Esophagus muscularis mucosa (tissue), 3 donors: Measurements from ENCODE around the gene SPAAR.
"Not testable (repeated sequence)": the region's sequence is repeated elsewhere in the genome, so short reads cannot be mapped to it uniquely, and the experiment has no call there.

Experiments used
- POLR2A ChIP-seq: fragments of 450-650 bp; IDR thresholded peaks from one replicate; pipeline ENCODE4 v1.6.1; 2017; ENCODE audit warnings: antibody characterized with exemption, moderate library complexity, mild to moderate bottlenecking, low read depth
- POLR2AphosphoS5 ChIP-seq, 2 donors: sonication (generic); formaldehyde crosslinking; IDR thresholded peaks; one replicate each; pipeline ENCODE4 v1.6.1; 2017; ENCODE audit warnings: antibody characterized with exemption in 2 of 2
- TF ChIP-seq, protein P1 (sequence below), 3 experiments: fragments of 200-600 bp in 2 of 3; fragments of 450-650 bp in 1 of 3; sonication (generic) in 2 of 3; IDR thresholded peaks; one replicate each; pipeline ENCODE4 v1.5.1; 2017 to 2019; ENCODE audit warnings: antibody characterized with exemption in 3 of 3, mild to moderate bottlenecking in 2 of 3, moderate library complexity in 1 of 3

- TF ChIP-seq, protein P1, sequence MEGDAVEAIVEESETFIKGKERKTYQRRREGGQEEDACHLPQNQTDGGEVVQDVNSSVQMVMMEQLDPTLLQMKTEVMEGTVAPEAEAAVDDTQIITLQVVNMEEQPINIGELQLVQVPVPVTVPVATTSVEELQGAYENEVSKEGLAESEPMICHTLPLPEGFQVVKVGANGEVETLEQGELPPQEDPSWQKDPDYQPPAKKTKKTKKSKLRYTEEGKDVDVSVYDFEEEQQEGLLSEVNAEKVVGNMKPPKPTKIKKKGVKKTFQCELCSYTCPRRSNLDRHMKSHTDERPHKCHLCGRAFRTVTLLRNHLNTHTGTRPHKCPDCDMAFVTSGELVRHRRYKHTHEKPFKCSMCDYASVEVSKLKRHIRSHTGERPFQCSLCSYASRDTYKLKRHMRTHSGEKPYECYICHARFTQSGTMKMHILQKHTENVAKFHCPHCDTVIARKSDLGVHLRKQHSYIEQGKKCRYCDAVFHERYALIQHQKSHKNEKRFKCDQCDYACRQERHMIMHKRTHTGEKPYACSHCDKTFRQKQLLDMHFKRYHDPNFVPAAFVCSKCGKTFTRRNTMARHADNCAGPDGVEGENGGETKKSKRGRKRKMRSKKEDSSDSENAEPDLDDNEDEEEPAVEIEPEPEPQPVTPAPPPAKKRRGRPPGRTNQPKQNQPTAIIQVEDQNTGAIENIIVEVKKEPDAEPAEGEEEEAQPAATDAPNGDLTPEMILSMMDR (IDR thresholded peaks at IDR 0.05) = not testable (repeated sequence)
- not testable (repeated sequence) for TF ChIP-seq POLR2AphosphoS5 (IDR thresholded peaks at IDR 0.05); POLR2A
Observed at GRCh38 chr9:35884908-35885307, 24.4 kb upstream of the SPAAR start.
